HepG2 (cell line): Measurements from ENCODE around the gene C1orf21. TPM values are rescaled to one million over a fixed set of nuclear protein-coding genes. Genes with fewer than 3 reads are reported as not detected.

Source experiments
- ATAC-seq: fragments of 200-7000 bp; cut with Tn5 transposase; 3 replicates; pipeline ENCODE4 v1.9.1; 2020; ENCODE audit warnings: mild to moderate bottlenecking, moderate library complexity
- BruUV-seq: library from RNA; stranded (reverse); fragments of 400-500 nt; replicated peaks from 2 replicates; lab custom pipeline; 2021; lab: Mats Ljungman, UMichigan
- CTCF ChIA-PET: fragments of 300-600 bp; formaldehyde crosslinking; extraction: SDS; loops from one replicate; lab custom pipeline; 2021; ENCODE audit warnings: low total read pairs, inconsistent platforms, low intra/inter-chr PET ratio; lab: Yijun Ruan, JAX
- POLR2A ChIA-PET: fragments of 350-600 bp; sonication (Branson Sonifier 250); formaldehyde crosslinking; loops from one replicate; lab custom pipeline; 2020; ENCODE audit warnings: antibody characterized with exemption, inconsistent platforms; lab: Yijun Ruan, JAX
- DNase-seq: peaks from one replicate; pipeline ENCODE4 v3.0.0-alpha.2; 2015; ENCODE audit warnings: low spot score
- FAIRE-seq: peaks from 3 replicates; lab custom pipeline; 2011; peaks lifted over from hg19 to GRCh38; lab: Jason Lieb, UNC
- H2AFZ ChIP-seq: one replicate; pipeline ENCODE4 v1.6.1; 2011; ENCODE audit warnings: low read length, inconsistent platforms
- H3K27ac ChIP-seq: fragments of 300-600 bp; 3 replicates; pipeline ENCODE4 v1.8.0; 2011; ENCODE audit warnings: mixed run types, mild to moderate bottlenecking, mixed read lengths, low read length, inconsistent platforms; ENCODE audit not compliant: insufficient read depth; ENCODE audit errors: extremely low read length
- H3K27me3 ChIP-seq, 2 experiments: fragments of 200-600 bp in 1 of 2; 2 replicates in 1 of 2; 3 replicates in 1 of 2; pipeline versions ENCODE4 v1.6.0 to v1.8.0; 2011; ENCODE audit warnings: low read length in 2 of 2, mild to moderate bottlenecking in 2 of 2, moderate library complexity in 2 of 2, inconsistent platforms in 1 of 2; ENCODE audit not compliant: insufficient read depth in 2 of 2, control insufficient read depth in 1 of 2
- H3K36me3 ChIP-seq, 2 experiments: fragments of 200-600 bp in 1 of 2; replicated peaks in 1 of 2; 2 replicates in 1 of 2; 3 replicates in 1 of 2; pipeline versions ENCODE4 v1.5.1 to v1.8.0; 2011; ENCODE audit warnings: low read length in 2 of 2, inconsistent platforms in 1 of 2; ENCODE audit not compliant: insufficient read depth in 2 of 2, control insufficient read depth in 1 of 2
- H3K4me1 ChIP-seq: 2 replicates; pipeline ENCODE4 v1.5.1; 2012; ENCODE audit warnings: low read length, inconsistent platforms; ENCODE audit not compliant: insufficient read depth
- H3K4me2 ChIP-seq: 2 replicates; pipeline ENCODE4 v1.6.0; 2011; ENCODE audit warnings: low read depth, low read length, inconsistent platforms
- H3K4me3 ChIP-seq, 3 experiments: fragments of 200-600 bp in 1 of 3; sonication (generic), shearing (Covaris generic) in 1 of 3; replicated peaks in 1 of 3; 2 replicates each; pipeline ENCODE4 v1.5.1; 2011 to 2016; ENCODE audit warnings: low read length in 3 of 3, inconsistent platforms in 2 of 3, low read depth in 2 of 3, mild to moderate bottlenecking in 2 of 3, control low read depth in 1 of 3, mixed read lengths in 1 of 3; ENCODE audit not compliant: insufficient read depth in 1 of 3
- H3K79me2 ChIP-seq: one replicate; pipeline ENCODE4 v1.6.1; 2011; ENCODE audit warnings: low read length, inconsistent platforms; ENCODE audit not compliant: insufficient read depth
- H3K9ac ChIP-seq: 2 replicates; pipeline ENCODE4 v1.6.0; 2011; ENCODE audit warnings: mild to moderate bottlenecking, low read depth, low read length, inconsistent platforms; ENCODE audit not compliant: insufficient read depth
- H3K9me3 ChIP-seq: 2 replicates; pipeline ENCODE4 v1.5.1; 2012; ENCODE audit warnings: mild to moderate bottlenecking, low read length
- H4K20me1 ChIP-seq: 2 replicates; pipeline ENCODE4 v1.6.0; 2011; ENCODE audit warnings: inconsistent platforms, mild to moderate bottlenecking, low read length, moderate library complexity; ENCODE audit not compliant: insufficient read depth
- FOXJ3 ChIP-seq: sonication (generic); formaldehyde crosslinking; IDR thresholded peaks from 2 replicates; pipeline ENCODE4 v1.4.0; 2020; ENCODE audit warnings: missing genetic modification reagents, mild to moderate bottlenecking, borderline replicate concordance
- HOXA3 ChIP-seq: sonication (generic); formaldehyde crosslinking; IDR thresholded peaks from 2 replicates; pipeline ENCODE4 v1.5.0; 2020; ENCODE audit warnings: missing genetic modification reagents
- PRDM4 ChIP-seq: sonication (generic); formaldehyde crosslinking; IDR thresholded peaks from 2 replicates; pipeline ENCODE4 v1.9.0; 2021; ENCODE audit warnings: missing genetic modification reagents, borderline replicate concordance
- RXRB ChIP-seq: IDR thresholded peaks from 2 replicates; pipeline ENCODE4 v1.6.1; 2016; ENCODE audit warnings: borderline replicate concordance, missing genetic modification reagents, missing compliant biosample characterization
- SP2 ChIP-seq: sonication (generic); formaldehyde crosslinking; IDR thresholded peaks from 2 replicates; pipeline ENCODE4 v1.5.1; 2020; ENCODE audit warnings: mild to moderate bottlenecking, missing genetic modification reagents
- SRY ChIP-seq: sonication (generic); formaldehyde crosslinking; IDR thresholded peaks from 2 replicates; pipeline ENCODE4 v1.8.0; 2022; ENCODE audit warnings: mild to moderate bottlenecking, missing genetic modification reagents
- SYNCRIP ChIP-seq: fragments of 200-400 bp; formaldehyde crosslinking; IDR thresholded peaks from 2 replicates; pipeline ENCODE4 v1.6.1; 2018; ENCODE audit warnings: mild to moderate bottlenecking, low read depth, low read length; ENCODE audit not compliant: insufficient read depth
- ZBTB33 ChIP-seq: sonication (generic); formaldehyde crosslinking; IDR thresholded peaks from 2 replicates; pipeline ENCODE4 v1.4.0; 2020; ENCODE audit warnings: missing genetic modification reagents
- ZNF253 ChIP-seq: sonication (generic); formaldehyde crosslinking; IDR thresholded peaks from 2 replicates; pipeline ENCODE4 v1.8.0; 2022; ENCODE audit warnings: mild to moderate bottlenecking, missing genetic modification reagents, borderline replicate concordance
- ZNF326 ChIP-seq: sonication (generic); formaldehyde crosslinking; IDR thresholded peaks from 2 replicates; pipeline ENCODE4 v1.4.0; 2020; ENCODE audit warnings: missing genetic modification reagents, borderline replicate concordance
- ZNF460 ChIP-seq: sonication (generic); formaldehyde crosslinking; IDR thresholded peaks from 2 replicates; pipeline ENCODE4 v1.5.1; 2020; ENCODE audit warnings: missing genetic modification reagents, mild to moderate bottlenecking, borderline replicate concordance
- ZNF577 ChIP-seq: sonication (generic); formaldehyde crosslinking; IDR thresholded peaks from 2 replicates; pipeline ENCODE4 v1.4.0; 2020; ENCODE audit warnings: mild to moderate bottlenecking, low read depth, missing genetic modification reagents, borderline replicate concordance
- ZSCAN12 ChIP-seq: sonication (generic); formaldehyde crosslinking; IDR thresholded peaks from 2 replicates; pipeline ENCODE4 v1.9.0; 2021; ENCODE audit warnings: mild to moderate bottlenecking, missing genetic modification reagents
- WGBS: methylation state at CpG from one replicate; pipeline ENCODE4 v1.1.6; 2017; ENCODE audit warnings: low lambda C conversion rate; 5-methylcytosine and 5-hydroxymethylcytosine counted together
- in situ Hi-C: cut with HindIII; loops from 2 replicates; pipeline ENCODE4 v1.10.0; 2017; ENCODE audit warnings: low pct_unique_long_range_greater_than_20kb; ENCODE audit not compliant: extremely low pct_ligation_motif_present
- intact Hi-C: fragments of 100-400 bp; cut with micrococcal nuclease; formaldehyde crosslinking; loops from one replicate; pipeline ENCODE4 v1.10.0; 2022; ENCODE audit not compliant: unreplicated experiment
- polyA plus RNA-seq, 8 experiments: library from polyadenylated mRNA; depleted of rRNA in 3 of 8; stranded (reverse) in 7 of 8; unstranded in 1 of 8; fragments of >200 nt; fragmentation: Illumina TruSeq in 4 of 8; extraction: Trizol in 4 of 8; gene quantifications; 2 replicates each; pipeline versions ENCODE4 v1.2.1 to v1.2.3, GENCODE V29; 2011 to 2016; ENCODE audit warnings: low read depth in 4 of 8, missing spikeins in 1 of 8, mixed read lengths in 1 of 8; ENCODE audit not compliant: insufficient read depth in 1 of 8
- total RNA-seq, 5 experiments: library from RNA; depleted of rRNA; stranded (reverse); fragments of >200 nt; fragmentation: Illumina TruSeq; extraction: Trizol; gene quantifications; 2 replicates each; pipeline ENCODE4 v1.2.3, GENCODE V29; 2016; ENCODE audit warnings: low read depth in 1 of 5
- TF ChIP-seq, protein P1 (sequence below): sonication (generic); formaldehyde crosslinking; IDR thresholded peaks from 2 replicates; pipeline ENCODE4 v1.5.0; 2020; ENCODE audit warnings: mild to moderate bottlenecking, low read depth, missing genetic modification reagents, borderline replicate concordance
- TF ChIP-seq, protein P2 (sequence below): sonication (generic); formaldehyde crosslinking; IDR thresholded peaks from 2 replicates; pipeline ENCODE4 v1.5.0; 2020; ENCODE audit warnings: mild to moderate bottlenecking, missing genetic modification reagents, moderate library complexity

The C1orf21 gene
- total and polyA plus RNA-seq, 2 of the 13 experiments (the other 11 are each of a cell fraction or from before 2014, with no cell fraction given), result not detected

DNA sequence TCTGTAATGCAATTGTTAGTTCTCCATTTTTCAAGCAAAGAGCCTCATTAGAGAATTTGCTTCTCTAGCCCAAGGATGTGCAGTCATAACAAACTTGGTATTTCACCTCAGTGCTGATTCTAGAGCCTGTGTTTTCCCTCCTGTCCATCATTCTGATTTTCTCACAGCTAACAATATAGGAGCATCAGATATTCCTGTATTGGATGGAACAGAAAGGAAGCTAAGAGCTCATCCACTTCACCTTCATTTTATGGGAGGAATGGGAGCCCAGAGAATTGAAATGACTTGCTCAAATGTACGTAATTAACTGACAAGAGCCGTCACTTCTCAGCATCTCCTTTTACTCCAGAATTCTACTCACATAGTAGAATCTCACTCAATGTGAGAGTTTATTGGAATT, 271.2 kb downstream of the C1orf21 start (continued):
- no peak for TF ChIP-seq FOXJ3
- TF ChIP-seq, protein P1, sequence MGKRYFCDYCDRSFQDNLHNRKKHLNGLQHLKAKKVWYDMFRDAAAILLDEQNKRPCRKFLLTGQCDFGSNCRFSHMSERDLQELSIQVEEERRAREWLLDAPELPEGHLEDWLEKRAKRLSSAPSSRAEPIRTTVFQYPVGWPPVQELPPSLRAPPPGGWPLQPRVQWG (CRISPR knock-in tag), result no peak

DNA sequence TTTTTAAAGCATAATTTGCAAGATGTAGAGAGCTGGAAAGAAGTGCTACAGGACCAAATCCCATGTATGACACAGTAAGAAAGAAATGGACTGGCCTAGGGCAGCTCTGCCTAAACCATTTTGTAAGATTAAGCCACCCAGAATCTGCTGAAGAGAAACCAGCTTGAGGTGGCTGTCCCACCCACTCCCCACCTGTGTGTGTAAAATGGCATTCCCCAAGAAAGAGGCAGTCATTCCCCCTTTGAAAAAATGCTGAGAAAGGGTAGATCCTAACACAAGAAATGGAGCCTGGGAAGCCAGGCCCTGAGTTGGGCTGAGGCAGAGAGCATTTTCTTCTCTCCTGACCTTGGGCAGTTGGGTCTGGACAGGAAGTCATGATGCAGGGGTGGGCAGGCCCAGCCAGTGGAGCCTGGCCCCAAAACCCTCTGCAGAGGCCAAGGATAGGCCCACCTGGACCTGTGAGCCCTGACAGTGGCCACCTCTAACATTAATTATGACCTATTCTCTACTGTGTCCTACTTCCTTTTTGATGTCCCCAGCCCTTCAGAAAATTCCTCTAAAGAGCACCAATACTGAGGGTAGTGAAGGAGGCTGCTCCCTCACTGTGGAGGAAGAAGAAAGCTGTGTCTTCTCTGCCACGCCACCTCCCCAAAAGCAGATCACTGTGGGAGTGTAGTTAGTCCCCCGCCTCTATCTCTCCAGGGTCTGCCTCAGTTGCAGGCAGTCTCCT, 273.8 kb downstream of the C1orf21 start:
- intact Hi-C loops, result no loop called here
- DNase-seq, result no peak
- no peak for ATAC-seq
- no peaks in the 10 kb centered on the region for H3K79me2 ChIP-seq
- H3K4me1 ChIP-seq, result no peaks in the 10 kb centered on the region; the same call in 1 of the 2 replicates
- H3K9me3 ChIP-seq, result no peaks in the 10 kb centered on the region
- CTCF ChIA-PET, result no interaction called here
- FAIRE-seq, result no peak
- in situ Hi-C loops, result loop anchor here (25.0 kb wide), 1 partner anchor 573 kb away; no protein-coding TSS in a partner anchor
- H3K4me2 ChIP-seq, result no peak overlapping the region
- H3K27ac ChIP-seq, result no peak overlapping the region
- POLR2A ChIA-PET, result no interaction called here
- H3K27me3 ChIP-seq, result peaks cover 0 to 8% of the 10 kb centered on the region in 2 experiments; a peak in 2 of 5 replicates
- BruUV-seq, result no TSS peak
- H4K20me1 ChIP-seq, result no peaks in the 10 kb centered on the region
- no peaks in the 10 kb centered on the region for H3K36me3 ChIP-seq
- H2AFZ ChIP-seq, result no peak overlapping the region
- WGBS, result 0% methylated on average over 2 of the region's 2 CpGs
- no peak overlapping the region for H3K9ac ChIP-seq
- no peak overlapping the region for H3K4me3 ChIP-seq
- TF ChIP-seq ZNF460 (CRISPR knock-in tag), result no peak
- TF ChIP-seq RXRB, result no peak
- TF ChIP-seq, protein P2, sequence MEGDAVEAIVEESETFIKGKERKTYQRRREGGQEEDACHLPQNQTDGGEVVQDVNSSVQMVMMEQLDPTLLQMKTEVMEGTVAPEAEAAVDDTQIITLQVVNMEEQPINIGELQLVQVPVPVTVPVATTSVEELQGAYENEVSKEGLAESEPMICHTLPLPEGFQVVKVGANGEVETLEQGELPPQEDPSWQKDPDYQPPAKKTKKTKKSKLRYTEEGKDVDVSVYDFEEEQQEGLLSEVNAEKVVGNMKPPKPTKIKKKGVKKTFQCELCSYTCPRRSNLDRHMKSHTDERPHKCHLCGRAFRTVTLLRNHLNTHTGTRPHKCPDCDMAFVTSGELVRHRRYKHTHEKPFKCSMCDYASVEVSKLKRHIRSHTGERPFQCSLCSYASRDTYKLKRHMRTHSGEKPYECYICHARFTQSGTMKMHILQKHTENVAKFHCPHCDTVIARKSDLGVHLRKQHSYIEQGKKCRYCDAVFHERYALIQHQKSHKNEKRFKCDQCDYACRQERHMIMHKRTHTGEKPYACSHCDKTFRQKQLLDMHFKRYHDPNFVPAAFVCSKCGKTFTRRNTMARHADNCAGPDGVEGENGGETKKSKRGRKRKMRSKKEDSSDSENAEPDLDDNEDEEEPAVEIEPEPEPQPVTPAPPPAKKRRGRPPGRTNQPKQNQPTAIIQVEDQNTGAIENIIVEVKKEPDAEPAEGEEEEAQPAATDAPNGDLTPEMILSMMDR, result no peak
- no peak for TF ChIP-seq ZSCAN12
- no peak for TF ChIP-seq PRDM4 (CRISPR knock-in tag)
- TF ChIP-seq ZBTB33 (CRISPR knock-in tag), result no peak
- TF ChIP-seq SYNCRIP, result no peak
- TF ChIP-seq HOXA3 (CRISPR knock-in tag), result no peak
- no peak for TF ChIP-seq ZNF326 (CRISPR knock-in tag)
- no peak for TF ChIP-seq SP2
- TF ChIP-seq ZNF577, result no peak
- TF ChIP-seq ZNF253, result no peak
- no peak for TF ChIP-seq SRY (CRISPR knock-in tag)
